ENCODE results near the gene PEX14.

The PEX14 gene

DNA sequence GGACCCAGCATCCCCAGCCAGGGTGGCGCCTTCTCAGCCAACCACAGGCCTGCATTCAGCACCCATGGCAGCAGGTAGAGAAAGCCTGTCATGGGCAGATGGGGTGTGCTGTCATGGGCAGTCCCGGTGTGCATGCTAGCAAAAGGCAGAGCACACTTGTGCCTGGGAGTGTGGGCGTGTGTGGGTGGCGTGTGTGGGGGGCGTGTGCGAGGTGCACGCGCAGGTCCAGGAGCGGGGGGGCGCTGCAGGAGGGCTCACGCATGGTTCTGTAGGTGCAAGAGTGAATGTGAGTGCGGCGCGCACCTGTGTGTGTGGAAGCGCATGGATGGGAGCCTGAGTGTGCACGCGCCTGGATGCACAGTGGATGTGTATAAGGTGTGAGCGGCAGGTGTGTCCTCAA lies 184.5 kb downstream of the PEX14 start:
- Histone ChIP-seq H3K9ac (ENCODE audit: low read length) (no peak overlapping the region), H3K4me2 (ENCODE audit: low read depth, low read length, poor library complexity, severe bottlenecking) (no peak overlapping the region), H2AFZ (ENCODE audit: low read depth, low read length, severe bottlenecking) (no peak overlapping the region), H3K36me3 (ENCODE audit: low read length) (no peaks in the 10 kb centered on the region), H3K27me3 (ENCODE audit: low read length) (no peaks in the 10 kb centered on the region), H3K9me2 (replicated peaks; ENCODE audit: insufficient read depth, low read length) (no peaks in the 10 kb centered on the region), H4K20me1 (ENCODE audit: low read depth, low read length) (no peaks in the 10 kb centered on the region), H3K79me2 (ENCODE audit: insufficient read depth, low read length) (no peaks in the 10 kb centered on the region), H3K27ac (ENCODE audit: low read depth, low read length) (no peak overlapping the region), H3K4me3 (ENCODE audit: insufficient read depth, low read length, poor library complexity, severe bottlenecking) (no peak overlapping the region), H3K9me3 (ENCODE audit: insufficient read depth, low read length) (no peaks in the 10 kb centered on the region), H3F3A (ENCODE audit: insufficient read depth) (no peaks in the 10 kb centered on the region)
- TF ChIP-seq, protein P1, sequence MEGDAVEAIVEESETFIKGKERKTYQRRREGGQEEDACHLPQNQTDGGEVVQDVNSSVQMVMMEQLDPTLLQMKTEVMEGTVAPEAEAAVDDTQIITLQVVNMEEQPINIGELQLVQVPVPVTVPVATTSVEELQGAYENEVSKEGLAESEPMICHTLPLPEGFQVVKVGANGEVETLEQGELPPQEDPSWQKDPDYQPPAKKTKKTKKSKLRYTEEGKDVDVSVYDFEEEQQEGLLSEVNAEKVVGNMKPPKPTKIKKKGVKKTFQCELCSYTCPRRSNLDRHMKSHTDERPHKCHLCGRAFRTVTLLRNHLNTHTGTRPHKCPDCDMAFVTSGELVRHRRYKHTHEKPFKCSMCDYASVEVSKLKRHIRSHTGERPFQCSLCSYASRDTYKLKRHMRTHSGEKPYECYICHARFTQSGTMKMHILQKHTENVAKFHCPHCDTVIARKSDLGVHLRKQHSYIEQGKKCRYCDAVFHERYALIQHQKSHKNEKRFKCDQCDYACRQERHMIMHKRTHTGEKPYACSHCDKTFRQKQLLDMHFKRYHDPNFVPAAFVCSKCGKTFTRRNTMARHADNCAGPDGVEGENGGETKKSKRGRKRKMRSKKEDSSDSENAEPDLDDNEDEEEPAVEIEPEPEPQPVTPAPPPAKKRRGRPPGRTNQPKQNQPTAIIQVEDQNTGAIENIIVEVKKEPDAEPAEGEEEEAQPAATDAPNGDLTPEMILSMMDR (IDR thresholded peaks at IDR 0.05; ENCODE audit: insufficient read depth, low read length, poor library complexity, severe bottlenecking), result no peak
- no peak for TF ChIP-seq EZH2phosphoT487 (conservative IDR thresholded peaks at IDR 0.05; ENCODE audit: low read length)

DNA sequence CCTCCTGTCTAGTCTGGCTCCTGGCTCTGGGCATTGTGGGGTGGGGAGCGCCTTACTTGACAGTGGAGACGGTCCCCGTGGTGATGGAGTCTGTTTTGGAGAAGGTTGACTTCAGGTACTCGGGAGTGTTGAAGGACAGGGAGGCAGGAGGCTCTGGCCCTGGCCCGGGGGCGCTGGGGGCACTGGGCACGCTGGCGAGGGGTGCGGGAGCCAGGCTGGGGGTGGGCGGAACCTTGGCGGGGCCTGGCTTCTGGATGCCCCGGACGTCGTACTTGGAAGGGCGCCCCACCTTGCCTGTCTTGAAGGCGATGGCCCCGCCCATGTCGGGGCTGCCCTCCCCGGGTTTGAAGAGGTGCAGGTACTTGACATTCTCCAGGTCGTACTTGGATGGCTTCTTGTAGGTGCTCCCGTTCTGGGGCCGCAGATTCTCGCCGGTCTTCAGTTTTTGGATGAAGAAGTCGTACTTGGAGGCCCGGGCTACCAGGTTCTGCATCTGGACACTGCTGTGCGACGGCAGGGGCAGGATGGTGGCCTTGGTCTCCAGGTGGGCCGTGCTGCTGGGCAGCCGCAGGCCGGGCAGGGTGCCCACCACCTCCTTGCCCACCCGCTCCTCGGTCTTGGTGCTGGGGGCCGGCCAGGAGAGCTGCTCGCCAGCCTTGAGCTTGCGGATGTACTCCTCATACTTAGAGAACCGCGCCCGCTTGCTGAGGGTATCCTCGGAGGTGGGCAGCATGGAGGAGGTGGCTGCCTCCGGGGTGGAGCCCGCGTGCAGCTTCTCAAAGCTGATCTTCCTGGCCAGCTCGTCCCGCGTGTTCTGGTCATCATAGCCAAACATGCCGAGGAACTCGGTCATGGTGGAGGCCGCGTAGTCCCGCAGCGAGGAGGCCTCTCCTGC lies 185.1 kb downstream of the PEX14 start:
- H3K27me3 ChIP-seq (ENCODE audit: low read length), result no peaks in the 10 kb centered on the region
- H3K9me3 ChIP-seq (ENCODE audit: insufficient read depth, low read length), result no peaks in the 10 kb centered on the region
- no peaks in the 10 kb centered on the region for H4K20me1 ChIP-seq (ENCODE audit: low read depth, low read length)
- no peaks in the 10 kb centered on the region for H3K36me3 ChIP-seq (ENCODE audit: low read length)
- no peak overlapping the region for H3K4me2 ChIP-seq (ENCODE audit: low read depth, low read length, poor library complexity, severe bottlenecking)
- H3K9me2 ChIP-seq (replicated peaks; ENCODE audit: insufficient read depth, low read length), result no peaks in the 10 kb centered on the region
- no peaks in the 10 kb centered on the region for H3F3A ChIP-seq (ENCODE audit: insufficient read depth)
- no peak overlapping the region for H2AFZ ChIP-seq (ENCODE audit: low read depth, low read length, severe bottlenecking)
- no peak overlapping the region for H3K9ac ChIP-seq (ENCODE audit: low read length)
- TF ChIP-seq, protein P1 (IDR thresholded peaks at IDR 0.05; ENCODE audit: insufficient read depth, low read length, poor library complexity, severe bottlenecking), result no peak
- TF ChIP-seq EZH2phosphoT487 (conservative IDR thresholded peaks at IDR 0.05; ENCODE audit: low read length), result no peak
- no peaks in the 10 kb centered on the region for H3K79me2 ChIP-seq (ENCODE audit: insufficient read depth, low read length)
- no peak overlapping the region for H3K27ac ChIP-seq (ENCODE audit: low read depth, low read length)
- H3K4me3 ChIP-seq (ENCODE audit: insufficient read depth, low read length, poor library complexity, severe bottlenecking), result no peak overlapping the region

DNA sequence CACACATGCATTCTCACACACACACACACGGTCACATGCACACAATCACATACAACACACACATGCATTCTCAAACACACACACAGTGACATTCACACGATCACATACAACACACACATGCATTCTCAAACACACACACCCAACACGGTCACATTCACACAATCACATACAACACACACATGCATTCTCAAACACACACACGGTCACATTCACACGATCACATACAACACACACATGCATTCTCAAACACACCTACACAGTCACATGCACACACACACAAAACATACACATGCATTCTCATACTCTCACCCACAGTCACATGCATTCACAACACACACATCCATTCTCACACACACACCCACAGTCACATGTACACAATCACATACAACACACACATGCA lies 186.7 kb downstream of the PEX14 start:
- no peak overlapping the region for H3K27ac ChIP-seq (ENCODE audit: low read depth, low read length)
- no peak overlapping the region for H3K9ac ChIP-seq (ENCODE audit: low read length)

More for the DNA sequence above, 186.7 kb downstream of the PEX14 start:
- no peak overlapping the region for H2AFZ ChIP-seq (ENCODE audit: low read depth, low read length, severe bottlenecking)
- no peak overlapping the region for H3K4me3 ChIP-seq (ENCODE audit: insufficient read depth, low read length, poor library complexity, severe bottlenecking)
- H3K9me2 ChIP-seq (replicated peaks; ENCODE audit: insufficient read depth, low read length), result no peaks in the 10 kb centered on the region
- no peaks in the 10 kb centered on the region for H3K27me3 ChIP-seq (ENCODE audit: low read length)
- H3K9me3 ChIP-seq (ENCODE audit: insufficient read depth, low read length), result no peaks in the 10 kb centered on the region
- no peak for TF ChIP-seq EZH2phosphoT487 (conservative IDR thresholded peaks at IDR 0.05; ENCODE audit: low read length)
- TF ChIP-seq, protein P1 (IDR thresholded peaks at IDR 0.05; ENCODE audit: insufficient read depth, low read length, poor library complexity, severe bottlenecking), result no peak
- no peaks in the 10 kb centered on the region for H4K20me1 ChIP-seq (ENCODE audit: low read depth, low read length)
- H3F3A ChIP-seq (ENCODE audit: insufficient read depth), result no peaks in the 10 kb centered on the region
- H3K79me2 ChIP-seq (ENCODE audit: insufficient read depth, low read length), result no peaks in the 10 kb centered on the region
- no peak overlapping the region for H3K4me2 ChIP-seq (ENCODE audit: low read depth, low read length, poor library complexity, severe bottlenecking)
- no peaks in the 10 kb centered on the region for H3K36me3 ChIP-seq (ENCODE audit: low read length)
